ENCODE data around the gene CLDN6.

- TF ChIP-seq ZBTB26 (CRISPR knock-in tag; IDR thresholded peaks at IDR 0.05), result no peak
- no peak for TF ChIP-seq ZNF274 (IDR thresholded peaks at IDR 0.05; ENCODE audit: borderline replicate concordance, low read depth, low read length)
- TF ChIP-seq CTCF (IDR thresholded peaks at IDR 0.05 in 2 of 3, conservative IDR thresholded peaks at IDR 0.05 in 1 of 3; ENCODE audit: insufficient read depth in 2 of 3, low read depth in 1 of 3, low read length in 3 of 3), result no peak
- TF ChIP-seq RFX5 (IDR thresholded peaks at IDR 0.05; ENCODE audit: low read depth, low read length), result no peak
Observed at GRCh38 chr16:3042376-3042775, 24.4 kb upstream of the CLDN6 start.

All from K562 (cell line).